Type B pancreatic cell (in vitro differentiated cells): ENCODE data around the gene PCGF5. TPM values are rescaled to one million over a fixed set of nuclear protein-coding genes. Genes with fewer than 3 reads are reported as not detected.
"Not testable (repeated sequence)": the region's sequence is repeated elsewhere in the genome, so short reads cannot be mapped to it uniquely, and the experiment has no call there.

Source experiments
- DNase-seq: peaks from one replicate; pipeline ENCODE4 v3.0.0; 2021; ENCODE audit warnings: mixed read lengths; ENCODE audit not compliant: unreplicated experiment; ENCODE audit errors: extremely low spot score
- H3K27ac Mint-ChIP-seq: 2 replicates; pipeline ENCODE4 v1.8.0; 2021; ENCODE audit warnings: mild to moderate bottlenecking, mixed read lengths
- H3K27me3 Mint-ChIP-seq: 2 replicates; pipeline ENCODE4 v1.8.0; 2021; ENCODE audit warnings: mixed read lengths
- H3K36me3 Mint-ChIP-seq: 2 replicates; pipeline ENCODE4 v1.8.0; 2021; ENCODE audit warnings: mixed read lengths
- H3K4me1 Mint-ChIP-seq: one replicate; pipeline ENCODE4 v1.8.0; 2021; ENCODE audit warnings: mixed read lengths; ENCODE audit not compliant: unreplicated experiment
- H3K4me3 Mint-ChIP-seq: 2 replicates; pipeline ENCODE4 v1.8.0; 2021; ENCODE audit warnings: mild to moderate bottlenecking, mixed read lengths
- H3K9me3 Mint-ChIP-seq: 2 replicates; pipeline ENCODE4 v1.8.0; 2021; ENCODE audit warnings: mixed read lengths
- total RNA-seq: library from RNA; stranded (reverse); gene quantifications from 2 replicates; pipeline ENCODE4 v1.2.1, GENCODE V29; 2021; ENCODE audit warnings: low replicate concordance
- TF ChIP-seq, protein P1 (sequence below): fragments of 200-600 bp; sonication (generic); conservative IDR thresholded peaks from 2 replicates; pipeline ENCODE4 v1.5.0; 2021; ENCODE audit warnings: antibody characterized with exemption, mild to moderate bottlenecking

Gene PCGF5
- total RNA-seq, 1 donor from 2014 or later = 12.0 TPM

DNA sequence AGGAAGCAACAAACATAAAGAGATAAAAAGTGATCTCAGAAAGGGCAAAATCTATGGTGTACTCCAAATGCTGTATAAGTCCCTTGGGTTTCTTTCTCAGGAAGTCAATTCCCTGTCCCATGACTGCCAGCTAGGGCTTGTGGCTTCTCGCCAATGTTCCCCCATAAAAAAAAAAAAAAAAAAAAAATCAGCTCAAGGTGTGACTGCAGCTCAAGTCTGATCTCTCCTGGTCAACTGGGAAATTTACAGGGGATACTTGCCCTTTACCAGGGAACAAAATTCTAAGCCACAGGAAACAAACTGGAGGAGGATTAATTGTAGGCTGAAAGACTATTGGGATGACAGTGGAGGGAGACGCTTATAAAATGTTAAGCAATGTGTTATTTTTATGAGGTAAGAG, 76.0 kb downstream of the PCGF5 start:
- Mint-ChIP-seq H3K4me1 (peaks cover 10% of the 10 kb centered on the region), H3K36me3 (no peaks in the 10 kb centered on the region), H3K27me3 (peaks cover 5% of the 10 kb centered on the region), H3K4me3 (no peak overlapping the region), H3K9me3 (no peaks in the 10 kb centered on the region), H3K27ac (no peak overlapping the region)
- no peak for DNase-seq
- TF ChIP-seq, protein P1, sequence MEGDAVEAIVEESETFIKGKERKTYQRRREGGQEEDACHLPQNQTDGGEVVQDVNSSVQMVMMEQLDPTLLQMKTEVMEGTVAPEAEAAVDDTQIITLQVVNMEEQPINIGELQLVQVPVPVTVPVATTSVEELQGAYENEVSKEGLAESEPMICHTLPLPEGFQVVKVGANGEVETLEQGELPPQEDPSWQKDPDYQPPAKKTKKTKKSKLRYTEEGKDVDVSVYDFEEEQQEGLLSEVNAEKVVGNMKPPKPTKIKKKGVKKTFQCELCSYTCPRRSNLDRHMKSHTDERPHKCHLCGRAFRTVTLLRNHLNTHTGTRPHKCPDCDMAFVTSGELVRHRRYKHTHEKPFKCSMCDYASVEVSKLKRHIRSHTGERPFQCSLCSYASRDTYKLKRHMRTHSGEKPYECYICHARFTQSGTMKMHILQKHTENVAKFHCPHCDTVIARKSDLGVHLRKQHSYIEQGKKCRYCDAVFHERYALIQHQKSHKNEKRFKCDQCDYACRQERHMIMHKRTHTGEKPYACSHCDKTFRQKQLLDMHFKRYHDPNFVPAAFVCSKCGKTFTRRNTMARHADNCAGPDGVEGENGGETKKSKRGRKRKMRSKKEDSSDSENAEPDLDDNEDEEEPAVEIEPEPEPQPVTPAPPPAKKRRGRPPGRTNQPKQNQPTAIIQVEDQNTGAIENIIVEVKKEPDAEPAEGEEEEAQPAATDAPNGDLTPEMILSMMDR = peak; percentile 39

DNA sequence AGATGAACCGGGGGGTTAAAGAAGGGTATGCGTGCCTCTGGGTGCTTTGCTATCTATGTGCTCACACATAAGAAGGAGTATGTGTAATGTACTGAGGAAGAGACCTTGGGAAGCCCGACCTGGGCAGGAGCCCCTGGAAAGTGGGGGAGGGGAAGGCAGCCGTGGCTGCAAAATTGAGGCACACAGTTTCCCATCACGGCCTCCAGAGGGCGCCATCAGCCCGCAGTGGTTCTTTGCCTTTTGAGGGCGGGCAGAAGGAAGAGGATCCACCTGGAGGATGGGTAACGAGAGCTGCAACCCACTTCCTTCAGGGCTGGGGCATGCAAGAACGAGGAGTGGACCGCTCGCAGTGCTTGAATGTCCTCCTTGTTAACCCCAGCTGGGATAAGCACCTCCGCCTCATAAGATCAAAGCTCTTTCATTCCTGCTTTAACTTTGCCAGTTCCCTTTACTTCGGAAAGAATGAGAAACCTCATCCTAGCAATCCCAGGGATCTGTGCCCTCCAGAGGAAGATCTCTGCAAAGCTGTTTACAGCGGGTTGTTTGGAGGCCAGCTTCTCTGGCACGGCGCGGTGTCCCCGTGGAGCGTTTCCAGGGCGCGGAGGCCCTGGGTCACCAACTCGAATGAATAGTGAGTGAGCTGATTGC, 77.9 kb downstream of the PCGF5 start:
- H3K4me3 Mint-ChIP-seq = peak overlapping the region; percentile 82
- H3K4me1 Mint-ChIP-seq = peaks cover 10% of the 10 kb centered on the region
- TF ChIP-seq, protein P1 = peak; percentile 97
- no peak overlapping the region for H3K27ac Mint-ChIP-seq
- peaks cover 3% of the 10 kb centered on the region for H3K27me3 Mint-ChIP-seq
- no peaks in the 10 kb centered on the region for H3K9me3 Mint-ChIP-seq
- H3K36me3 Mint-ChIP-seq = no peaks in the 10 kb centered on the region
- peak; percentile 85 for DNase-seq

DNA sequence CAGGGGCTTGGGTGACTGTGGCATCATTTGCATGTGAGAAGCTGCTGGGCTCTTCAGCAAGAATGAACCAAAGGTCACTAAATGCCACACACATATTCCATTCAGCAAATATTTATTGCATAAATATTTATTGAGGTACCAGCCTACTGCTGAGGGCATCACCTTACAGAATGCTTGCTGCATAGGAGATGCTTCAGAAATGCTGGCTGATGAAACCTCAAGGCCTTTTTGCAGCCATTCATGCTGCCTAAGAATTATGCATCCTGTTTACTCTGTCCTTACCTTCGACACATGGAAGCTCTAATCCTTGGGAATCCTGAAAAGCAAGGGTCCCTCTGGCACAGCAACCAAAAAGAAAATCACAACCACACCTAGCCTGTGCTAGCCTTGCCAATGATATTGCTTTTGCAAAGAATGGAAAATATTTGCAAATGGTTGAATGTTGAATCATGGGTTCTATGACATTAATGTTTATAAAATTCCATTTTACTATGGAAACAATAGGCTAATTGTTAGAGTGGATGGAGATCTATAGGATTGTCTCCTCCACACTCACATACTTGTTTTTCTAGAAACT, 79.6 kb downstream of the PCGF5 start:
- H3K4me1 Mint-ChIP-seq = peaks cover 10% of the 10 kb centered on the region
- TF ChIP-seq, protein P1 = no peak
- H3K4me3 Mint-ChIP-seq = no peak overlapping the region

DNA sequence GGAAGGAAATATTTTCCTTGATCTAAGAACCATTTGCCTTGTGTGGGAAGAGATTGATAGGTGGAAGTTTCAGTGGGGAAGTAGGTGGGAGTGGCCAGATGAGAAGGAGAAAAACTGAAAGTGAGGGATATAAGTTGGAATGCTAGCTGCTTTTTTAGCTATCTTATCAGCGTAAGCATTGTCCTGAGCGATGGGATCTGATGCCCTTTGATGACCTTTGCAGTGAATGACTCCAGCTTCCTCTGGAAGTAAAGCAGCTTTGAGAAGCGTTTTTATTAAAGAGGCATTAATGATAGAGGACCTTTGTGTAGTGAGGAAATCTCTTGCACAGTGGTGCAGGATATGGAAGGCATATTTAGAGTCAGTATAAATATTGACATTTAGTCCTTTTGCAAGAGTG, 82.5 kb downstream of the PCGF5 start:
- H3K4me3 Mint-ChIP-seq, H3K27ac Mint-ChIP-seq, H3K36me3 Mint-ChIP-seq, H3K9me3 Mint-ChIP-seq, H3K4me1 Mint-ChIP-seq, H3K27me3 Mint-ChIP-seq, DNase-seq: not testable (repeated sequence)

More for the DNA sequence above, 79.6 kb downstream of the PCGF5 start:
- Mint-ChIP-seq H3K27me3 (peaks cover 3% of the 10 kb centered on the region), H3K27ac (no peak overlapping the region), H3K9me3 (no peaks in the 10 kb centered on the region), H3K36me3 (no peaks in the 10 kb centered on the region)
- DNase-seq = no peak

DNA sequence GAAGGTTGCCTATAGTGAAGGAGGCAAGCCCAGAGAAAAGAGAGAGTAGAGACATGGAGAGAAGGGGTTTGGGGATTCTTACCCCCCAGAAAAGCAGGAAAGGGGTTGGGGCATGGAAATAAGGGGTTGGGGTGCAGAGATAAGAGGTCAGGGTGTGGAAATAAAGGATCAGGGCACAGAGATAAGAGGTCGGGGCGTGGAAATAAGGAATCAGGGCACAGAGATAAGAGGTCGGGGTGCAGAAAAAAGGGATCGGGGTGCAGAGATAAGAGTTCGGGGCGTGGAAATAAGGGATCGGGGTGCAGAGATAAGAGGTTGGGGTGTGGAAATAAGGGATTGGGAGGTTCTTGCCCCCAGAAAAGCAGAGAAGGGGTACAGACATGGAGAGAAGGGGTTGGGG, 85.5 kb downstream of the PCGF5 start:
- not testable (repeated sequence) for H3K36me3 Mint-ChIP-seq, H3K27ac Mint-ChIP-seq, H3K9me3 Mint-ChIP-seq, H3K27me3 Mint-ChIP-seq, H3K4me3 Mint-ChIP-seq, DNase-seq, H3K4me1 Mint-ChIP-seq

DNA sequence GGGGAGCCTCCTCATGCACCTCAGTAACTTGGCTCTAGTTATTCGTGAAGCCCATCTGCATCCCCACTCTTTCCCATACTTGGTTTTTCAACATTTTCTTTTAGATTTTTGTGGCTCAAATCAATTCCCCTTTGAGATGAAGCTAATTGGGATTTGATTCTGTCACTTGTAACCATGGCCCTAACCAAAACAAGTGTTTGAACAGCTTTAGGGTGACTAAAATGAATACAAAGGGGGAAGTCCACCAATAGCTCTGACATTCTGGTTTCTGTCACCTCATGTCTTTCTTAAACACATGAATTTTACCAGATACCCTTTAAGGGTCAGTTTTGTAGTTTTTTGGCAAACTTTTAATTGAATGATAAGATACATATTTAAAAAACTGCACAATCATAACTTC, 87.0 kb downstream of the PCGF5 start:
- Mint-ChIP-seq H3K27ac (no peak overlapping the region), H3K27me3 (peaks cover 8% of the 10 kb centered on the region)

More for the DNA sequence above, 87.0 kb downstream of the PCGF5 start:
- no peaks in the 10 kb centered on the region for H3K9me3 Mint-ChIP-seq
- peaks cover 10% of the 10 kb centered on the region for H3K4me1 Mint-ChIP-seq
- no peak for DNase-seq
- H3K4me3 Mint-ChIP-seq = no peak overlapping the region
- H3K36me3 Mint-ChIP-seq = no peaks in the 10 kb centered on the region
- TF ChIP-seq, protein P1 = no peak
